GM18907 (cell line): Measurements from ENCODE around the gene RASA2.
"Not testable (repeated sequence)": the region's sequence is repeated elsewhere in the genome, so short reads cannot be mapped to it uniquely, and the experiment has no call there.

Experiments
- ATAC-seq: cut with Tn5 transposase; IDR thresholded peaks from one replicate; pipeline ENCODE4 v1.9.1; 2021; ENCODE audit warnings: mild to moderate bottlenecking, moderate library complexity; ENCODE audit not compliant: unreplicated experiment

The RASA2 gene

DNA sequence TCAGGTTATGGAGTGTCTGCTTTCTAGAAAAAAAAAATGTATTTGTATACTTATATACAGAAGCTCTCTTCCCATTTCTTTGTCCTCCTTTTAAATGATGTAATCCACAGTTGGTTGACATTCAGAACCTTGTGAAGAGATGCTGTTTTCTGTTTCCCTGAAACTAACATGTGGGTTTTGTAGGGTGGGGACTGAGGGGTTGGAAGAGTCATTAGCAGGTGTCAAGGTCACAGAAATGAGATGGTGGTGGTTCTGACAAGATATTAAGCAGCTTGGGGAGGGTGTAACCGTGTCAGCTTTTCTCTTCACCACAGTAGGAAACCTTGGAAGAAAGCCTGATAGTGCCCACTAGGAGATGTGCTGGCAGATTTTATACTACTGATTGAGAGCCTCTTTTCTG lies 2.4 kb downstream of the RASA2 start:
- ATAC-seq = no peak

DNA sequence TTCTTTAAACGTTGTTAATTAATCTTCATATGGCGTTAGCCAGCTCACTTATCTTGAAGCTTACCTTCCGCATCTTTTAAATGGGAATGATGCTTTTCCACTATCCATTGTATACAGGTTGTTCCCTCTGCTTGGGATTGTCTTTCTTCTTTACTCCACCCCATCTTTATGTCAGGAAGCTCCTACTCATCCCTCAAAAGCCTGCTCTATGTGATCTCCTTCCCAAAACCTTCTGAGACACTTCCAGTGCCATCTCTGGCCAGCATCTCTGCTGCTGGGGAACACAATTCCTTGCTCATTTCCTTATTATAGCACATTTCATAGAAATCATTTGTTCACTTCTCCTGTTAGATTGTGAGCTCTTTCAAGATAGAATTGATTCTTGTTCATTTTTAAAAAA lies 4.3 kb downstream of the RASA2 start:
- ATAC-seq = no peak

DNA sequence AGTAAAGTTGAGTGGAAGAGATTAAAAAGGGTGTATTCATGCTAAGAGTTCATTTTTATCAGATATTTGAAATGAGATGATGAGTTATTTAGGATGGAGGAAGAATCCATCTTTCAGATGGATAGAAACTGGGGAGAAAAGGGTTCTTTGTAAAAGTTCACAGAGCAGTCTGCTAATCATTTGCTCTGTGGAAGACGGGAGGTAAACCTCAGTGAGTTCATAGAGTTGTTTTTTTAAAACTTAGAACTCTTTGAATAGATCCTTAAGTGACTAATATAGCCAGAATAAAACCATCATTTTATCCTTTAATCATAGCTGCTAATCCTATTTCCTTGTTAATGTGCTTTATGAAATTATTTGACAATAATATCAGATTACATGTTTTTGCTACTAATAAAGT lies 5.1 kb downstream of the RASA2 start:
- ATAC-seq = no peak

DNA sequence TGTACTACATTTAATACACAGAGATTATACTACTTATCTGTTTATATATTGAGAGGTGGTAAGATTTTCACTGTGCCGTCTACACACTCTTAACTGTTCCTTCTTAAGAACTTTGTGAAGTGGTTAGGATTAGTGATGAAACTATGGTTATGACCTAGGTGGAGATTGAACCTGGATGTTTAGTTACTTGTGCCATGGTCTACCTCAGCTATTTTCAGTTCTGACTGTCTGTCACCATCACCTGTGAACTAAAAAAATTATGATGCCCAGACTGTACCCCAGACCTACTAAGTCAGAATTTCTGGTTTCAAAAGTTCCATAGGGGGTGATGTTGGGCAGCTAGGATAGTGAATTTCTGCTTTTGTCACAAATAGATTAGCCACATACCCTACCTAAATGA lies 6.4 kb downstream of the RASA2 start:
- ATAC-seq = no peak

DNA sequence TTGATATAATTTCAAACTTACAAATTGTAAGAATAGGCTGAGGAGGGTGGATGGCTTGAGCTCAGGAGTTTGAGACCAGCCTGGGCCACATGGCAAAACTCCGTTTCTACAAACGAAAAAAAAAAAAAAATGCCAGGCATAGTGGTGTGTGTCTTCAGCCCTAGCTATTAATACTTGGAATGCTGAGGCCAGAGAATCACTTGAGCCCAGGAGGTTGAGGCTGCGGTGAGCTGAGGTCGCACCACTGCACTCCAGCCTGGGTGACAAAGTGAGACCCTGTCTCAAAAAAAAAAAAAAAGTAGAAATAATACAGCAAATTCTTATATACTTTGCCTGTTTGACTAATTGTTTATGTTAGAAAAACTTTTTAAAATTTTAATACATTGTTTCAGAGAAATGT lies 10.8 kb downstream of the RASA2 start:
- ATAC-seq = not testable (repeated sequence)

DNA sequence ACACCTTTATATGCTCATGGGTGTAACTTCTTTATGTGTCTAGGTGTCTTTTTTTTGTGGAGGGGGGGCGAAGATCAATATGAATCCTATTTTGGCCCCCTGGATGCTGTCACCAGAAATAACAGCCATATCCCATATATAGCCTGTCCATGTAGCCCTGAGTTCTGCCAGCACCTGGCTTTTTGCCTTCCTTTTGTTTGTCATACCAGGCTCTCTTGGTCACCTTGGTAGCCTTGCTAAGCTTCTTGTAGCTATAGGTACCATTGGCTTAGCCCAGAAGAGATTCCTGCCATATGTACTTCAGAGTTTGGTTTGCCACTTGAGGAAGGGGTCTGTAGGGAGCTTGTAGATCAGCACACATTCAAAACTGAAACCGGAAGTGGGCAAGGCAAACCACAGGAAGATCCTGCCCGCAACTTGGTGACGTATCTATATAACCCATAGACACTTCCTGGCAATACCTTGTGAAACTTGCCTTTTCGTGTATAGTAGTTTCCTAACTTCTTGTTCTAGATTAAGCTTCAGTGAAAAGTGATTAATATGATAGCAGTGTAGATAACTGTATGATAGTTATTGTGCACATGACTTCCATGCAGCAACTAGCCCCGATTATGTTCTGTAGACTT lies 11.9 kb downstream of the RASA2 start:
- ATAC-seq = peak; percentile 97

DNA sequence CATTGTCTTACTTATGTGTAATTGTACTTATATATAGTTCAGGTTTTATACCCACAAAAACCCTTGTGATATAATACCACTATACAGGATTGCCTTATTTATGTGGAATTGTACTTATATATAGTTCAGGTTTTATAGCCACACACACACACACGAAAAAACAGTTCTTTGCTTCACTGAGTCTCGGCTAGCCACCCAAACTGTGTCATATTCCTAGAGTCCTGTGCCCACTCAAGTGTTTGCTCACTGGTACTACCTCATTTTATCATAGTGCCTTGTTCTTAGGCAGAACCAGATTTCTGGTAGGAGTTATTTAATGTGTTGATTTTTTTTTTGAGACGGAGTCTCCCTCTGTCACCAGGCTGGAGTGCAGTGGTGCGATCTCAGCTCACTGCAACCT lies 12.5 kb downstream of the RASA2 start:
- ATAC-seq = no peak

DNA sequence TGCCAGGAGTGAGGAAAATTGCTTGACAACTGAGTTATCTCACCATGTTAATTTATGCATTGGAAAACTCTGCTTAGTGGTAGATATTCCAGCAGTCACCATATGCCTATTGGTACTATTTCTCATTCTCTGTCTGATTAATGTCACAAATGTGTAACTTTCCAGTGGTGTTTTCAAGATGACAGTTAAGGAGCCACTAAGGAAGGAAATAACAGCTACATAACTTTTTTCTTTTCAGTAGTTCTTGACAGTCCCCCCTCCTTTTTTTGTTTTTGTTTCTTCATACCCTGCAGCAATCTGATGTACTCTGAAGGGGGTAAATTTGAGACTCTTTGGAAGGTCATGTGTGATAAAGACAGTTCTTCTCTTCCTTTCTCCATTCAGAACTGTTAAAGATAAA lies 13.1 kb downstream of the RASA2 start:
- no peak for ATAC-seq

DNA sequence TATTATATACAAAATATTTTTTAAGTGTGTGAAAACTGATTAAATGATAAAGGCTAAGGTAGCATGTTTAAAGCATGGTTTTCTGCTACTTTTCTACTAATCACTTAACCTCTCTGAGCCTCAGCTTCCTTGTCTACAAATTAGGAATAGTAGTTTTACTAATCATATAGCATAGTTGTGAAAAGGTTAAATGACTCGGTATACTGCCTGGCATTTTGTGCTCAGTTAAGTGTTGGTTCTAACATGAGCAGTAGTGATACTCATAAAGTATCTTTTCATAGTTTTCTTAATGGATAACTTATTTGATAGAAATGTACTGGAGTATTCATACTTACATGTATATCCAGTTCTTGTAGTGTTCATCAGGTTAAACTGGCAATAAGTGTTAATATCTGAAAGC lies 13.6 kb downstream of the RASA2 start:
- no peak for ATAC-seq

DNA sequence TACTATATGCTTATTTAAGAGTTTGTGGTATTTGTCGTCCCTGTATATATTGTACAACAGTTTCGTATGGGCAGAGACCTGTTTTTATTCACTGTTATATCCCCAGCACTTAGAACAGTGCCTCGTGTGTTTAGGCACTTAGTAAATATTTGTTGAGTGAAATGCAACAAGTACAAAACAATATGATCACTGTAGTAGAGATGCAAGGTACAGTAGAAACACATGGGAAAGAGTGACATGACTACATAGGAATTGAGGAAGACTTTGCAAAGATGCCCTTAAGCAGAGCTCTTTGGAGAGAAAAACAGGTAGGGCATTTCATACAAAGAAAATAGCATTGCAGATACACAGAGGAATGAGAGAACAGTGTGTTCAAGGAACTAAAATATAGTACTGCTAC lies 18.3 kb downstream of the RASA2 start:
- ATAC-seq = no peak

DNA sequence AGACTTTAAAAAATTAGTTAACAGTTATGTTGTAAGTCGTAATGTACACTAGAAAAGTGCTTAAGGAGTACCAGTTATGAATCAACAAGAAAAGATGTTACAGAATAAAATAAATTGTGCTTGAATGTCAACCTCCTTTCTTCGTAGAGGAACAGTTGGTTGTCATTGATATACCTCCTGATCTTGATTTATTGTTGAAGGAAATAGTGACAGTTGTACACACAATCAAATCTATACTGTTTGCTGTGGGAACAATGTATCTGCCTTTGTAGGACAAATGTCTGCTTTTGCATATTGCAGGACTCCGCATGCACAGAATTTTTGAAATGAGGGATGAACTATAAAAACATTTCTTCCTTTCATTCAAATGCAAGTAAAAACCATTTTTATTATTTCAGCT lies 19.2 kb downstream of the RASA2 start:
- ATAC-seq = no peak

DNA sequence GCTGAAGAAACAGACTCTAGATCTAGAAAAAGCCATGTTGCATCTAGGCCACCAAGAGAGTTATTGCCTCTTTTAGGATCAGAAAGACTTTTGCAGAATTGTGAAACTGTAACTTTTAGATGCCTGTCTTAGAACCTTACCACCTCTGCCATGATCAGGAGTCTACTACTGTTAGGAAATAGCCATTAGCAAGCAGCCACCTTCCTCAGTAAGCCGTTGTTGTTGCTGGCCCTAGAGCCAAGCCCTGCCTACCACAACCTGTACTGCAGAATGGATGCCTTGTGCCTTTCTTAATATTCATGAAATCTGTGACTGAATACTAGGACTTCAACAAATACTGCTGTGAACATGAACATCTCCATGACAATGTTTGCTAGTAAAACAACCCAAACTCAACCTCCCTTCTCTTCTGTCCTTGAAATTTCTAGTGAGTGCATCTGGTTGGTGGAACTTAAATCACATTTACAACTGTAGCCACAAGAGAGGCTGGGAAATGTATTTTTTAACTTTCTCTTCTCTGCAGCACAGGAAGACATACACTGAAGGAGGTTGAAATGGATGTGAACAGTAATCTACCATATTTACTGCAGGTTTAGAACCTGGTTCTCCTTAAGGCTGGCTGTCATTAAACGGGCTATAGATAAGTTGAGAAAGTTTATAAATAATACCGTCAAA lies 20.7 kb downstream of the RASA2 start:
- no peak for ATAC-seq

DNA sequence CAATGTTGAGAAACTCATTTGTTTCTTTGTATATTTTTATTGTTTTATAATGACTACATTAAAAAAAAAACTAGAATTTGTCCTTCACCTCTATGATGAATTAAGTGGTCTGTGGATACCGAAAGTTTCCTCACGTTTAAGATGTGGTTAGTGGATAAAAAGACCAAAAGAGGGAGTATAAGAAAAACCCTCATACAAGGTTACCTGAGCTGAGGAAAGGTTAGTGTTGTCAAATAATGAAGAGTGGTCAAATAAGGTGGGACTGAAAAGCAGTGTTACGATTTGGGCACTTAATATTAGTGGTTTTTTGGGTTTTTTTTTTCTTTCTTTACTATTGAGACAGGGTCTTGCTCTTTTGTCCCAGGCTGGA lies 21.2 kb downstream of the RASA2 start:
- ATAC-seq = no peak

DNA sequence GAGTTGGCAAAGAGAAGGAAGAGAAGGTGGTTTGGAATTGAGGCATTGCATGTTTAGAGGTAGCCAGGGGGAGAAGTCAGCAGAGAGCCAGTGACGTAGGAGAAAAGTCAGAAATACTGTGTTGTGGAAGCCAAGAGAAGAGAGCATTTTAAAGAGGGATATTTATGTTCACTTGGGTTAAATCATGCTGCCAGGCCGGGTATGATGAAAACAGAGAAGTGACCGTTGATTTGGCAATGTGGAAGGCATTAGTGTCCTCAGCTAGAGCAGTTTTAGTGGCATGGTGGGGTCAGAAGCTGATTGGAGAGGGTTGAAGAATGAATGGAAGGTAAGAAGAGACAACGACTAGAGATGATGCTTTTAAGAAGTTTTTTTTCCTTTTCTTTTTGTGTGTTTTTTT lies 24.5 kb downstream of the RASA2 start:
- ATAC-seq = no peak

DNA sequence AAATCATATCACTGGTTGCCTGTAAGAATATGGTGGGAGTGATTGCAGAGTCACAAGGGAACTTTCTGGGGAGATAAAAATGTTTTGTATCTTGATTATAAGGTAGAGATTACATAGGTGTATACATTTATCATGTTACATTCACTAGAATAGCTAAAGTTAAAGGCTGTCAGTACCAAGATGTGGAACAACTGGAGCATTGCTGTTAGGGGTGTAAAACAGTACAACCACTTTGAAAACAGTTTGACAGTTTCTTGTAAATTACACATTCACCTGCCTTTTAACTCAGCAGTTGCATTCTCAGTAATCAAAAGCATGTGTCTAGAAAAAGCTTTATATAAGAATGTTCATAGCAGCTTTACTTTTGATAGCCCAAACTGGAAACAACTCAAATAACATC lies 27.6 kb downstream of the RASA2 start:
- ATAC-seq = no peak

DNA sequence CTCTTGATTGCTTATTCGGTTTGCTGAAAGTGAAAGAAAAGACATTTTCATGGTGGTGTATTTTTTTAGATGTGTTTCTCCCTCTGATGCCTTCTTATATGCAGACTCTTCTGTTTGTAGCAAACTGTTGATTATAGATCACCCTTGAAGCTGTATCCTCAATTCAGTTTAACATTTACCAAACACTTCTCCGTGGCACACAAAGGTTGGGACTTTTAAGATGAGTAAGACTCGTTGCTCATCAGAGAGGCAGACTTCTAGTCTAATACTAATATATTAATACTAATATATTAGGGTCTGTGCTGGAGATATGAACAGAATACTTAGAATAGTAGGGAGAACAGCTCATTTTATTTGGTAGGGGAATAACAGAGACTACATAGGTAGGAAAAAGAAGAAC lies 32.8 kb downstream of the RASA2 start:
- ATAC-seq = no peak

DNA sequence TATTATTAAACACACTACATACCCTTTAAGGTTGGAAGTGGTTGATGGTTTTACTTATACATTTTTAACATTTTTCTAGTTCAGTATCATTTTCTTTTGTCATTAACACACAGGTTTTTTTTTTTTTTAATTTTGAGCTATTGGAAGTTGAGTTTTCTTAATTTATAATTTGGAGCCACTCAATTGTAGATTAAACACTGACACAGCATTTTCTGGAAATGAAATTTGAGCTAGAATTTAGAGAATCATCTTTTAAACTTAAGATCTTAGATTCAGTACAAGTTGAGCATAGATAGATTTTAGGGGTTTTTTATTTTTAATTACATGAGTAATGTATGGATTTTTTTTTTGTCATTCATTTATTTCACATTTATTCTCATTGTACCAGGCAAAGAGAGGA lies 35.0 kb downstream of the RASA2 start:
- ATAC-seq = no peak

DNA sequence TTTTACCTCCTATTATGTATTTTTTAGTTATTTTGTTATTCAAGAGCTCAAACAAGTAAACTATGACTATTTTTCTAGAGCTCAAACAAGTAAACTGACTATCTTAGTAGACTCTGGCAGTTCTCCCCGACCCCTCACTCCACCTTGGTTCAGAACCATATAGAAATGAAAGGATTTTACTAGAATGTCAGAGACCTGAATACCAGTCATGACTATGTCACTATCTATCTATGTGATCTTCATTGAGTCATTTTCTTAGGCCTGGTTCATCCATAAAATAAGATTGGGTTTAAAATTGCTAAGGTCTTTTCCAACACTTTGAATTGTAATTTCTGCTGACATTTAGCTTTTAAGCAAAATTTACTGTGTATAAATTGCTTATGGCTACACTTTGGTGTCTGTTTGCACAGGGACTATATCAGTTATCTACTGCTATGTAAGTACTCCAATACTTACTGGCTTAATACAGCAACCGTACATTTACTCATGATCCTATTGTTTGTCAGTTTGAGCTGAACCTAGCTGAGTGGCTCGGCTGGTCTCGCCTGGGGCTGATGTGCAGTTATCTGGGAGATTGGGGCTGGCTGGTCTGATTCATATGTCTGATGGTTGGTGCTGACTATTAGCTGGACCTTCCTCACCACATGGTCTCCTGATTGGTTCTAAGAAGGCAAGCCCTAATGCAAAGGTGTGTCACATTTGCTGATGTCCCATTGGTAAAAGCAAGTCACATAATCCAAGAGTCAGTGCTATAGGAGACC lies 37.0 kb downstream of the RASA2 start:
- no peak for ATAC-seq

DNA sequence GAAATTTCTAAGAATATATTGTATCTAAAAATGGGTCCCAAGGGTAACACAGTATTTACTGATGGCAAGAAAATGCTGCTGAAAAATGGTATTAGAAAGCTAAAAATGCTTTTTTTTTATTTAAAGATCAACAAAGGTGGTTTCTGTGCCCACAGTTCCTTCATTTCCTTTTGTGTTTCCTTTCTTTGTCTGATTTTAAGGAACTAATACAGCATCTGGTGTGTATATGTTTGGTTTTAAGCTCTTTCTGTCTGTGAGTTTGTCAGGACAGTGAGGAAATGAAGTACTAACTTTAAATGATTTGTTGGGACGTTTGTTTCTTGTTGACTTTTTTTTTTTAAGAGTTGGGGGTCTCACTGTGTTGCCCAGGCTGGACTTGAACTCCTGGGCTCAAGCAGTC lies 38.2 kb downstream of the RASA2 start:
- no peak for ATAC-seq

DNA sequence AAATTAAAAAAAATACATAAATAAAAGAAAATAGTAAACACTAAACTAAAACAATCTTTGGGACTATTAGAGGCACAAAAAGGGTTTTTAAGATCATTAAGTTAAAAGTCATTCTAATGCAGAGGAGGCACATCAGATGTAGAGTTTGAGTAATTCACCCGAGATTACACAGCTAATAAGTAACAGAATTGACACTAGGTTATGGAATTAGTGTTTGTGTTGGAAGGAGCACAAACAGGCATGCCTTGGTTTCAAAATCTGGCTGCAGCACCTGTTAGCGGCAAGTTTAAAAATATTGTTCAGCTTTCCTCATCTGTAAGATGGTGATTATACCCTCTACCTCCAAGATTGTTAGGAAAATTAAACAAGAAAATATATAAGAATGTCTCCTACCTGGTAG lies 39.0 kb downstream of the RASA2 start:
- no peak for ATAC-seq

DNA sequence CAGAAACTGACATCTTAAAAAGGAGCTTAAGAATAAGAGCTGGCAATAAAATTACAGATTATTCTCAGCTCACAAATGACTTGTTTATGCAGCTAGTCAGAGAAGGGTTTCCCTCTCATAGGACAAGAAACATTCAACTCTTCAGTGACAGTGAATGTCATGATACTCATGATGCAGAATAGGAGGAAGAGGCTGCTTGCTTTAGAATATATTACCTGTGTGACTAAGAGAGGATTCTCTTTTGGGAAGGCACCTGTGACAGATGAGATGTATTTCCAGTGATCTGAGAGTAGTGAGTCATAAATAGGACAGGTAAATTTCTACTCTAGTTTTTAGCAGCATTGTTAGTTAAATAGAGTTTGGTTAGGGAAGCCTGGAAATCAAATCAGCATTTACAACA lies 39.9 kb downstream of the RASA2 start:
- no peak for ATAC-seq

DNA sequence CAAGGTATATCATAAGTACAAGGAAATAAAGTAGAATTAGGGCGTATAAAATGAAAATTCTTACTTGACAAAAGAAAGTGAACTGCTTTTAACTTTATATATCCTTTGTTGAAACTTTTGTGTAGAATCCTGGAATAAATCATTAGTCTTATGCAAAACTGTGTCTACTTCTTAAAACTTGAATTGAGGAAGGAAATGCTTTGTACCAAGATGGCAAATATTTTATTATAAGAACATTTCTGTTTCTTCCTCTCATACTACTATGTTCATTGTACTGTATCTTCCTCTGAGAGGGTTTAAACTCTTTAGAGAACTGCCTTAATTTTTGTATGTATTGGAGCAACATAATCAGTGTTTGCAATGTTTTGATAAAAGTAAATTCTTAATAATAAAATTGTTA lies 42.0 kb downstream of the RASA2 start:
- no peak for ATAC-seq
